ENCODE results near the gene ZFHX3.

ZFHX3 gene

DNA sequence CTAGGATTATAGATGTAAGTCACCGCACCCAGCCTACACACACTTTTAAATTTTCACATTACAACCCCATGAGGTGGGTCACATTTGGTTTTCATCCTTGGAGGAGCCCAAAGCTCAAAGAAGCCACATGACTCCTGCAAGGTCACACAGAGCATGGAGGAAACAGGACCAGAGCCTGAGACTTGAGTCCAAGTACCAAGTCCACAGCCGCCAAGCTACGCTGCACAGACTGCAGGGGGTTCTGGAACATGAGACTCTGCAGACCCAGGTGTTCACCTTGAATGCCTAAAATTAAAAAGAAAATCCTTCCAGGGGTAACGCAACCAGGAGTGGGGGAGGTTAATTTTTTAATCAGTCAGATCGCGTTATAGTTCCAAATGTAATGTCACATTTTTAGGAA lies 150.2 kb downstream of the ZFHX3 start:
- ChIA-PET CTCF (interaction anchor here (0.7 kb wide), 1 partner anchor 12 kb away, joined by 3 read pairs; no protein-coding TSS in a partner anchor), POLR2A (ENCODE audit: low non-redundant PET) (no interaction called here)
- no peak for TF ChIP-seq CTCF (conservative IDR thresholded peaks at IDR 0.05; ENCODE audit: low read depth)
- no peak for DNase-seq (ENCODE audit: low spot score)
- H3K27ac ChIP-seq = no peak overlapping the region

DNA sequence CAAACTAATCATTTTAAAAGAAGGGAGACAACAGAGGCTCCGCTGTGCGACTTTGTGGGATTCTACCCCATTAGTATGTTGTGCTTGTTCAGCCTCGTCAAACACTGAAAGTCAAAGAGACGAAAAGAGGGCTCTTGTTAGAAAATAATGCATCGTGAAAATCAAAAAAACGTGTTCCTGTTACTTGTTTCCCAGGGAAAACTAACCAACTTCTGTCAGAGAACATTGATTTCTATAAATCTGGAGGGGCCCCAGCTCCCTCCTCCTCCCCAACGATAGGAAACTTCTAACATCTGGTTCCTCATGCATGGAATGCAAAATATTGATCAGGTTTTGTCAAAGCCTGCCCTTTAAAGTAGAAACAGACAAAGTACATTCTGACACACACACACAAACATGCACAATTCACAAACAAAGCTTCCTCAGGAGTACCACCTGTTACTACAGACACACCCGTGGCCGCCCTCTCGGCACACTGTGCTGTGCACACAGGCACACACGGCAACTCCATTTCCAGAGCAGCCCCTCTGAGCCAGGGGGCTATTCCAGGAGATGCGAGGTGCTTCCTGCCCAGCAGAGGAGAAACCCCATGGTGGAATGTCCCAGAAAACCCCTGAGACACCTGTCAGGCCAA lies 151.3 kb downstream of the ZFHX3 start:
- TF ChIP-seq CTCF (conservative IDR thresholded peaks at IDR 0.05; ENCODE audit: low read depth) = no peak
- DNase-seq (ENCODE audit: low spot score) = no peak
- no peak overlapping the region for H3K27ac ChIP-seq
- POLR2A ChIA-PET (ENCODE audit: low non-redundant PET) = no interaction called here
- CTCF ChIA-PET = no interaction called here

DNA sequence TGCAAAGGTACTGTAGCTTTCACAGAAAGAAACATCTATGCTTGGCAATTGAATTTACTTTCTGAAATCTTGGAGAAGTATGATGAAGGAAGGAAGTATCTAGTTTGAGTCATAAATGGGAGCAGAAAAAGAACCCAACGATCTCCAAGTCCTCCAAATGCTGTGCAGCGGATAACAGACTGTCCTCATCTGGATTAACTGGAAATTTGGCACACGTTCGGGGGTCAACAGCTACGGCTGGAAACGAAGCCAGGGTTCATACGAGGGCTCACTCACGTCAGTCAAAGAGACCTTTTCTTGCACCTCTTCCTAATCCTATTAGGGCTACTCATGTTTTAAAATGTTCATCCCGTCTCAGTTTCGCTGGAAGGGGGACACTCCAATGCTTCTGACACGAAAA lies 152.0 kb downstream of the ZFHX3 start:
- DNase-seq (ENCODE audit: low spot score) = no peak
- ChIA-PET POLR2A (ENCODE audit: low non-redundant PET) (no interaction called here), CTCF (no interaction called here)
- TF ChIP-seq CTCF (conservative IDR thresholded peaks at IDR 0.05; ENCODE audit: low read depth) = no peak
- H3K27ac ChIP-seq = no peak overlapping the region

DNA sequence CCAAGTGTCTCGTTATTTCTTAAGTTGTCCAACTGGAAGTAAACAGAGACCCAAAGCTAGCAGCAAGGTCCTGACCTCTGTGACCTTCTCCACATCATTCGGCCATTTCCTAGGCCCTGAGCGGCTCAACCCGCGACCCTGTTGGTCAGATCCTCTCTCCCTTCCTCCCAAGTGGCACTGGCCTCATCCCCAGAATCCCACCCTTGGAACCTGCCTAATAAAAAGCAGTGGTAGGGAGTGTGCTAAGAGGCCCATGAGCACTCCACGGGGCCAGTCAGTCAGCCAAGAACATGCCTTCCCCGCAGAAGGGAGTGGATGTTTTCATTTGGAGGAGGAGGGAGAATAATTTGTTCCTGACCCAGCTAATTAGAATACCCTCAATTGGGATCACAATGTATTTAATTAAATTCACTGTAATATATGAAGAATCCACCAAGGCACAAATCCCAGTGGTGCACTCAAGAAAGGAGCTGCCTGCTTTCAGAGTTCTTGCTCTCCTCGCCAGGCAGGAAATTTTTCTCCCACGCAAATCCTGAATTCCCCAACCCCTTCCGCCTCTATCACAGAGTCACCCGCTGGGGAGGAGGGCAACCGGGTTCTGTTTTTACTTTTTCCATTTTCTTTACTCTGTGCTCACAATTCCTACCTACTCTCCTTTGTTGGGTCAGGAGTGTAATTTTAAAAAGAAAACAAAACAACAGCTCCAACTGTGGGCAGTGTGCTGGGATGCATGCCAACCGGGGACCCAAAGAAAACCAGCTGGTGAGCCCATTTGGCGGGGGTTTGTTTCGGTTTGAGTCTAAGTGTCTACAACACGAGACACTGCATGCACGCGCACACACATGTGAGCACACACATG lies 153.4 kb downstream of the ZFHX3 start:
- no peak for TF ChIP-seq CTCF (conservative IDR thresholded peaks at IDR 0.05; ENCODE audit: low read depth)
- no peak for DNase-seq (ENCODE audit: low spot score)
- ChIA-PET CTCF (no interaction called here), POLR2A (ENCODE audit: low non-redundant PET) (no interaction called here)
- no peak overlapping the region for H3K27ac ChIP-seq

- H3K27ac ChIP-seq = no peak overlapping the region
- POLR2A ChIA-PET (ENCODE audit: low non-redundant PET) = no interaction called here
- TF ChIP-seq CTCF (conservative IDR thresholded peaks at IDR 0.05; ENCODE audit: low read depth) = no peak
- no peak for DNase-seq (ENCODE audit: low spot score)
- CTCF ChIA-PET = no interaction called here
Observed at GRCh38 chr16:72891291-72892227, 156.4 kb downstream of the ZFHX3 start.

GRCh38 chr16:72890587-72890986 lies 157.3 kb downstream of the ZFHX3 start:
- ChIA-PET POLR2A (ENCODE audit: low non-redundant PET) (no interaction called here), CTCF (interaction anchor here (0.6 kb wide), 1 partner anchor 793 kb away, joined by 3 read pairs; no protein-coding TSS in a partner anchor)
- H3K27ac ChIP-seq = no peak overlapping the region
- no peak for DNase-seq (ENCODE audit: low spot score)
- no peak for TF ChIP-seq CTCF (conservative IDR thresholded peaks at IDR 0.05; ENCODE audit: low read depth)

Data from RWPE1 (cell line).